ENCODE data around the gene SSC5D. TPM values are rescaled to one million over a fixed set of nuclear protein-coding genes. Genes with fewer than 3 reads are reported as not detected.

Gene SSC5D
- total and polyA plus RNA-seq, 9 of the 15 experiments (the other 6 are each of a cell fraction or from before 2014, with no cell fraction given), result 0.04 to 0.71 (median 0.14) TPM; not detected in 2

GRCh38 chr19:55449469-55449868 lies 38.8 kb upstream of the SSC5D start:
- BruUV-seq (replicated peaks), result no TSS peak
- H3K9ac ChIP-seq (ENCODE audit: insufficient read depth in 1 of 2, low read depth in 2 of 2, low read length in 2 of 2), result no peak overlapping the region; a peak in 1 of 4 replicates
- H3K27ac ChIP-seq (ENCODE audit: extremely low read depth, low read depth, low read length), result no peak overlapping the region
- intact Hi-C loops (cut with micrococcal nuclease), result no loop called here
- H3K4me2 ChIP-seq (ENCODE audit: insufficient read depth, low read length), result no peak overlapping the region
- CTCF ChIA-PET (ENCODE audit: low intra/inter-chr PET ratio), result no interaction called here
- H3K79me2 ChIP-seq (ENCODE audit: control insufficient read depth, insufficient read depth, low read length), result no peaks in the 10 kb centered on the region
- TF ChIP-seq, protein P1, sequence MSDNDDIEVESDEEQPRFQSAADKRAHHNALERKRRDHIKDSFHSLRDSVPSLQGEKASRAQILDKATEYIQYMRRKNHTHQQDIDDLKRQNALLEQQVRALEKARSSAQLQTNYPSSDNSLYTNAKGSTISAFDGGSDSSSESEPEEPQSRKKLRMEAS (CRISPR knock-in tag; IDR thresholded peaks at IDR 0.05), result 0 out of 2 replicates have a peak, but pooled peaks have one; percentile 14
- TF ChIP-seq, protein P2, sequence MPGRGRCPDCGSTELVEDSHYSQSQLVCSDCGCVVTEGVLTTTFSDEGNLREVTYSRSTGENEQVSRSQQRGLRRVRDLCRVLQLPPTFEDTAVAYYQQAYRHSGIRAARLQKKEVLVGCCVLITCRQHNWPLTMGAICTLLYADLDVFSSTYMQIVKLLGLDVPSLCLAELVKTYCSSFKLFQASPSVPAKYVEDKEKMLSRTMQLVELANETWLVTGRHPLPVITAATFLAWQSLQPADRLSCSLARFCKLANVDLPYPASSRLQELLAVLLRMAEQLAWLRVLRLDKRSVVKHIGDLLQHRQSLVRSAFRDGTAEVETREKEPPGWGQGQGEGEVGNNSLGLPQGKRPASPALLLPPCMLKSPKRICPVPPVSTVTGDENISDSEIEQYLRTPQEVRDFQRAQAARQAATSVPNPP (IDR thresholded peaks at IDR 0.05; ENCODE audit: borderline replicate concordance, insufficient read depth, insufficient read length), result no peak
- TF ChIP-seq, protein P3, sequence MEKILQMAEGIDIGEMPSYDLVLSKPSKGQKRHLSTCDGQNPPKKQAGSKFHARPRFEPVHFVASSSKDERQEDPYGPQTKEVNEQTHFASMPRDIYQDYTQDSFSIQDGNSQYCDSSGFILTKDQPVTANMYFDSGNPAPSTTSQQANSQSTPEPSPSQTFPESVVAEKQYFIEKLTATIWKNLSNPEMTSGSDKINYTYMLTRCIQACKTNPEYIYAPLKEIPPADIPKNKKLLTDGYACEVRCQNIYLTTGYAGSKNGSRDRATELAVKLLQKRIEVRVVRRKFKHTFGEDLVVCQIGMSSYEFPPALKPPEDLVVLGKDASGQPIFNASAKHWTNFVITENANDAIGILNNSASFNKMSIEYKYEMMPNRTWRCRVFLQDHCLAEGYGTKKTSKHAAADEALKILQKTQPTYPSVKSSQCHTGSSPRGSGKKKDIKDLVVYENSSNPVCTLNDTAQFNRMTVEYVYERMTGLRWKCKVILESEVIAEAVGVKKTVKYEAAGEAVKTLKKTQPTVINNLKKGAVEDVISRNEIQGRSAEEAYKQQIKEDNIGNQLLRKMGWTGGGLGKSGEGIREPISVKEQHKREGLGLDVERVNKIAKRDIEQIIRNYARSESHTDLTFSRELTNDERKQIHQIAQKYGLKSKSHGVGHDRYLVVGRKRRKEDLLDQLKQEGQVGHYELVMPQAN (IDR thresholded peaks at IDR 0.05; ENCODE audit: borderline replicate concordance), result no peak
- peak; percentile 38; the same call in 1 of the 2 replicates for TF ChIP-seq ZBTB7A (IDR thresholded peaks at IDR 0.05; ENCODE audit: borderline replicate concordance, control insufficient read depth, low read depth, low read length)
- DNase-seq (ENCODE audit: extremely low read depth in 1 of 4, low spot score in 3 of 4) (no peak), FAIRE-seq (no peak), ATAC-seq (no peak)
- no peaks in the 10 kb centered on the region for H3K9me1 ChIP-seq (ENCODE audit: control insufficient read depth, insufficient read depth, low read length)
- no peak overlapping the region for H2AFZ ChIP-seq (ENCODE audit: low read depth, low read length)
- H3K4me1 ChIP-seq (replicated peaks in 1 of 2; ENCODE audit: control insufficient read depth in 2 of 2, insufficient read depth in 2 of 2, low read length in 2 of 2), result peaks cover 3 to 60% of the 10 kb centered on the region in 2 experiments
- peaks cover 6% of the 10 kb centered on the region; the same call in 2 of the 3 replicates for H3K36me3 ChIP-seq (ENCODE audit: control insufficient read depth, insufficient read depth, low read length)
- H4K20me1 ChIP-seq (replicated peaks; ENCODE audit: control insufficient read depth, insufficient read depth, low read length), result no peaks in the 10 kb centered on the region; the same call in 1 of the 2 replicates
- no peak overlapping the region for H3K4me3 ChIP-seq
- peaks cover 2 to 27% of the 10 kb centered on the region in 2 experiments for H3K27me3 ChIP-seq (ENCODE audit: control insufficient read depth in 2 of 2, insufficient read depth in 2 of 2, low read length in 2 of 2)
- in situ Hi-C loops (cut with MboI), result loop anchor here (25.0 kb wide), 1 partner anchor 787 kb away; the partner anchor contains the start of gene LILRB4
- H3K9me3 ChIP-seq (replicated peaks; ENCODE audit: control insufficient read depth, insufficient read depth, low read depth, low read length), result no peaks in the 10 kb centered on the region
- WGBS (ENCODE audit: insufficient coverage, low coverage, missing lambda C conversion rate), result 45% methylated on average over 12 of the region's 16 CpGs
- POLR2A ChIA-PET, result interaction anchor here (0.6 kb wide), 1 partner anchor 28 kb away, joined by 3 read pairs; no protein-coding TSS in a partner anchor
